G401.6 (cell line): ENCODE results near the gene C1orf21.
"Not testable (repeated sequence)": the region's sequence is repeated elsewhere in the genome, so short reads cannot be mapped to it uniquely, and the experiment has no call there.

Source experiments
- FAIRE-seq: peaks from 2 replicates; lab custom pipeline; 2012; peaks lifted over from hg19 to GRCh38; lab: Jason Lieb, UNC

Gene C1orf21

DNA sequence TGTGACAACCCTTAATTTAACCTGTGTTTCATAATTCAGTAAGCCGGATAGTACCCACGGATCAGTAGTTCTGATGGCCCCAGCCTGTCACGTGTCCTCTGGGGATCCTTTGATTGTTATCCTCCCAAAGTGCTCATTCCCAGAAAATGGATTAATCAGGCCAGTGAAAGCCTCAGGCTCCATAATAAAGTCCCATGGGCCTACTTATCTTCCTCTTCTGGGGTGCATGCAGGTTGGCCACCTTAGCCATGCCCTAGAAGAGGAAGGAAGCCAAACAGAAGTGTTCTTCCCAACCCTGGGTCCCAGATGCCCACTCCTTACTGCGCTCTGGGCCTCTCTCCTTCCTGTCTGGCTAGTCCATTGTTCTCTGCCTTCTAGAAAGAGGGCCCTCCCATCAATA, 221.8 kb downstream of the C1orf21 start:
- no peak for FAIRE-seq

GRCh38 chr1:184608990-184609389, 222.2 kb downstream of the C1orf21 start:
- FAIRE-seq, result no peak

DNA sequence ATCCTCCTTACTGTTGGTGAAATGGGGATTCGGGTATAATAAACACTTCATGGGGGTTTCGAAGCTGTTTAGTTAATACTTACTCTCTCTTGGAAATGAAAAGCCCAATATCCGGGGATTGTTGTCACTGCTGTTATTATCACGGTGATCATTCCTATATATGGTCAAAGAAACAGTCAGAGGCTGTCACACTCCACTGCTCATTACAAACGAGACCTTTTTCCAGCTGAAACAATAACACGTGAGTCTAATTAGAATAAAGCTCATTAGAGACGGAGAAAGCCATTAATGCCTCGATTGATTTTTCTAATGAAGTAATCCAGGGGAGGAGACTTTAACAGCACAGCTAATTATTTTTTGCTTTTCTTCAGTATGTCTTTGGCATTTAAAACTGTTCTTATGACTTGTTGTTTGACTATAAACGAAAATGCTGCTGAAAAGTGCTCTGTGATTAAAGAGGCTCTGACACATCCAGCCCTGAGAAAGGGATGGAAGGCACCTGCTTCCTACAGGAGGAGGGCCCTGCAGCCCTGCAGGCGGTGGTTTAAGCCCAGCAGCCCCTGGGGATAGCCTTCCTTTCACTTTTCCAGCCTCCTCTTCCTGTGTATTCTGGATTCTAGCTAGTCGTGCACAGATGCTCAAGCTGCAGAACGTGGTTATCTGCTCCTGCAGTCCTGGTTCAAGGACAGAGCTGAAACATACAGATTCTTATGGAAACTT, 224.2 kb downstream of the C1orf21 start:
- no peak for FAIRE-seq

- not testable (repeated sequence) for FAIRE-seq
Observed at GRCh38 chr1:184612229-184612628, 225.4 kb downstream of the C1orf21 start.

DNA sequence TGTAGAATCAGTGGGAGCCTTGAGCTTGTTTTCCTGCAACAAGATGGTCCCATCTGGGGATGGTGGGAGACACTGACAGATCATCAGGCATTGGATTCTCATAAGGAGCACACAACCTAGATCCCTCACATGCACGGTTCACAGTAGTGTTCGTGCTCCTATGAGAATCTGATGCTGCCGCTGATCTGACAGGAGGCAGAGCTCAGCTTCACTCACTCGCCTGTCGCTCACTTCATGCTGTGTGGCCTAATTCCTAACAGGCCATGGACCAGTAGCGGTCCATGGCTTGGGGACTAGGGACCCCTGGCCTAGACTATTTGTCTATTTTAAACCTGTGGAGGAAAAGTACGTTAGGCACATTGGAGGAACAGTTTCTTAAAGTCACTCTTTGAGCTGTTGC, 227.8 kb downstream of the C1orf21 start:
- no peak for FAIRE-seq

GRCh38 chr1:184615301-184615700, 228.5 kb downstream of the C1orf21 start:
- no peak for FAIRE-seq

- FAIRE-seq, result no peak
Observed at GRCh38 chr1:184616504-184616903, 229.7 kb downstream of the C1orf21 start.

GRCh38 chr1:184617433-184618029, 230.7 kb downstream of the C1orf21 start:
- FAIRE-seq, result no peak

DNA sequence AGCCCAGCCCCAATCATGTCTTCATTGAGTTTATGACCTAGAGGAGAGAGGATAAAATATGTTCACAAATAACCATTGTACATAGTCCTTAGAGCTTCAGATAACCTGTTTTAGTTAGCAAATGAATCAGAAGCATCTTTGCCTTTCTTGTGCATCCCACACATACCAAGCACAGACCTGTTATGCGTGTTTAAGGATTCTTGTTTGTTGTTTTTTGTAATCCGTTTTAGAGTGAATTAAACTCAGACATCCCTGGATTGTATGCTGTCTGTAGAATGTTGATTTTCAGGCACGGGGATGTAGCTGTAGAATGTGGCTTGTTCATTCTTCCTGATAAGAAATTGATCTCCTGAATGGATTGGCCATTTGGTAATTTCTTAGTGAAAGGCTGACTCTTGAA, 232.0 kb downstream of the C1orf21 start:
- FAIRE-seq, result no peak

DNA sequence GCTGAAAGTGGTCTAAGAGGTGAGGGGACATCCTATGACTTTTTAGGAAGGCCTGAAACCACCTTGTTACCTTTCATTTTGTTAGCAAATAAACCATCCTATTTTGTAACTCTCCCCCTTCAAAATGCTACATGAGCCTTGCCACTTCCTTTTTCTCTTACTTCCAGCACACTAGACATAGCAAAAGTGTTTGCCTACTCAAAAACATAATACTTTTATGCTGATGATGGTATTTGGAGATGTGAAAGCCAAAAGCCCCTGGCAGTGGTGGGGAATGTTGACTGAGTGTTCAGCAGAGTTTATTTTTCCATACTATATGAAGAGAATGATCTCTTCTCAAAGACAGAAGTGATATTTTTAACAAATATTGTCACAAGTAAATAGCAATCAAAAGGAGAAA, 233.6 kb downstream of the C1orf21 start:
- FAIRE-seq, result no peak

DNA sequence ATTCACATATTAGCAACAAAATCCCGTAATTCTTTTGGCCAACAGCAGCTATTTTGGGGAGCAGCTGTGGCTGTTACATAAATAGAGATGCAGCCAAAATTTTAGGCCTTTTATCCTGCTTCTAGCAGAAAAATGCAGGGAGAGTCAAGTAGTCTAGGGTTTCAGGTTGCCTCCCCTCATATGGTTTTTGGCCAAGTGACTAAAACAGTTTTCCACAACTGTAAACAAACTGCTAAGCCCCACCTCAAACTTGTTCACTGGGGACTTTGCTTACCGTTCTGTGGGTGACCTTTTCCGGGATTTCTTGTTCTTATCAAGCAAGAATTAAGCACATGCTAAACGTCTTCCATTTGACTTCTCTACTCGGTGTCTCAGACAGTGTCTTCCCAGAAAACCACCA, 234.4 kb downstream of the C1orf21 start:
- FAIRE-seq, result no peak

DNA sequence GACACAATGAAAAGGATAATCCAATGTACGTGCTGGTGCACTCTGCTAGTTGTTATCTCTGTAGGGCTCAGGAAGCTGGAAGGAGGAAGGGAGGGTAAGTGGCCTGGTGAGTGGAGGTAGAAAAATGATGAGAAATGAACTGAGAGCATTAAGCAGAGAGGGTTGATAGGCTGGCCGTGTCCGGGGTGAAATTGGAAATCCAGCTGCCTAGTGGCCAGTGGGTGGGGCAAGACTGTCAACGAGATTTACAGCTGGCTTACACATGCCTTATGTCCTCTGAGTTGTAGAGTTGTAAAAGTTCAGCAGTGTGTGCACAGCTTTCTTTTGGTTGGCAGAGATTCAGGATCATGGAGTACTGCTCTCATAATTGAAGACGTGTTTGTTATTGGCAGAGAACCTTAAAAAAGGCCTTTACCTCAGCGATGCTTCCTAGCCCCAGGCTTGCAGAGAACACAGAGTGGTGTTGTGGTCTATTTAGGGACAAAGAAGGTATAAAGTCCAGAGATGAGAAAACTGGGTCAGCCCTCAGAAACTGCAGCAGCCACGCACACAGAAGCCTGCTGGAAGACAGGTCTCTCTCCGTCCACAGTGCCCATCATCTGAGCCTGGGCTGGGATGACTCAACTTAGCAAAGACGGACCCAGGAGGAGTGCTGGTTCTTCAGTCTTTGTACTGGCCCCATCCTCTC, 235.5 kb downstream of the C1orf21 start:
- FAIRE-seq, result no peak

- FAIRE-seq, result no peak
Observed at GRCh38 chr1:184623404-184623803, 236.6 kb downstream of the C1orf21 start.

DNA sequence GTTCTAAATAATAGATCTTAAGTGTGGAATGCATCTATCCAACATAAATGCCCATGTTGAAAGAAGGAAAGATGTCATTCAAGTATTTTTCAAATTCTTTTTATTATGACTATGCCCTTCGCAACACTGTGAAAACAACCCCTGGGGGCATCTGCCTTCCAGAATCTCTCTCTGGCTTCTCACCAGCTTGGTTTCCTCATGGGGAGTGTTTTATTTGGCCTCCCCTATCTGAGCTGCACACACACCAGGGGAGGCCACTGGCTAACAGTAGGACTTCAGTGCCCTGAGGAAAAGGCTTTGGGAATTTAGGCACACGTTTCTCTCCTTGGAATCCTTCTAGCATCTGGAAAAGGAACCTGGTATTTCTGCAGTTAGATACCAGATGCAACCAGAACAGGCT, 237.2 kb downstream of the C1orf21 start:
- FAIRE-seq, result no peak

GRCh38 chr1:184624626-184625025, 237.8 kb downstream of the C1orf21 start:
- FAIRE-seq, result no peak

GRCh38 chr1:184625271-184625670, 238.4 kb downstream of the C1orf21 start:
- no peak for FAIRE-seq

GRCh38 chr1:184626076-184627006, 239.5 kb downstream of the C1orf21 start:
- no peak for FAIRE-seq

GRCh38 chr1:184627007-184627341, 240.1 kb downstream of the C1orf21 start:
- FAIRE-seq, result no peak

GRCh38 chr1:184629266-184629665, 242.4 kb downstream of the C1orf21 start:
- no peak for FAIRE-seq

DNA sequence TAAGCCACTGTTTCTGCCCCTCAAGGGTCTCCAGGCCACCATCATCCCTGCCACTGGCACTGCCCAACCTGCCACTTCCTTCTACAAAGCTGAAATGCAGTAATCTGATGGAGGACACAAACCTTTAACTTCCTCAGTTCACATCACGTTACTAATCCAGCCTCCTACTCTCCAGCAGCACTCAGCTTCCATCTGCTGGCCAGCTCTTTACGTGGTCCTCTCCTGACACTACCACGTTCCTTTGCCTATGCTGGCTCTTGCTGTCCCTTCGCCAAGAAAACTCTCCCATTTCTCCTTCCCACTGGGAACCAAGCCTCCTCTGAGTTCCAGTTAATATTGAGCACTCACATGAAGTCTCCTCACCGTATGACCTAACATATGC, 243.8 kb downstream of the C1orf21 start:
- no peak for FAIRE-seq

DNA sequence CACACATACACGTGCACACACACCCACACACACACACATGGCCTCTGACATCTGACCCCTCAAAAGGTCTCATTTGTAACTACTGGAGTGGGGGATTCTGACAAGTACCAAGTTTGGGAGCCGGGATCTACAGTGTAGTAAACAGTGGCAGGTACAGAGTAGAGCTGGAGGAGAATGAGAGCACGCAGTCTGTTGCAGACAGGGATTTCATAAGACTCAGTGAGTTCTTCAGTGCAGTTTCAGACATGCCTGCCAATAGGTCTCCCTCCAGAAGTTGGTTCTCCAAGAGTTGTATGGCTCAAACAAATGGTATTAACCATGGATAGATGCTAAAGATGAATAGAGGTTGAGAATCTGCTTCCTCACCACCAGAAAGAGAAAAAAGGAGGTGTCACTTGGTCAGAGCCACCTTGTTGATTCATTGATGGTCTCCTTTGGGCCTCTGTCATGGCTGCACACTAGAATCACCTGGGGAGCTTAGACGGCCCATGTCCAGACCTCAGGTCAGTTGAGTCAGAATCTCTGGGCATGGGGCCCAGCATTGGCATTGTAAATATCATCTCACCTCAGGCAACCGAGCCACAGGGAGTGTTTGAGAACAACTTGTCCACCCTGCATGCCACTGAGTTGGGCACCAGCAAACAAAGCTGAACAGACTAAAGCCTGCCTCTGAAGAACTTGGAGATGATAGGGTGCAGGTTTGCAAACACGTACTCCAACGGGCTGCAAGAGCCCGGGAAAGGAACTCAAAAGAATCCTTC, 245.8 kb downstream of the C1orf21 start:
- no peak for FAIRE-seq

DNA sequence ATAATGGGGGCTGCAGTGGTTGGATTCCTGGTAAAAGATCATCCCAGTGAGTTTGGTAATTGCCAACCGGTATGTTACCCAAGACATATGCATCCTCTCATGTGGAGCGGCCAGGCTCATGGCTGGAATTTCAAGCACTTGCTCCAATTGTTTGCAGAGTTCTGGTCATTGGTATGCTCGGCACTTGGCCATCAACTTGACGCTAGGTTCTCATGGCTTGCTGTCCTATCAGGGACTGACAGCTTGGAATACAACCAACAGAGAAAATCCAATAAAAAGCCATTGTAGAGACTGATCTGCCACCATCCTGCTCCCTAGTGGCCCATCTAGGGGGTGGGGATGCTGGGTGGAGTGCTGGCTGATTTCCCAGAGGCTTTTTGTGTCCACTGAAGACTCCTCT, 247.0 kb downstream of the C1orf21 start:
- FAIRE-seq, result no peak
